ENCODE measurements around the gene MAP3K2. TPM values are rescaled to one million over a fixed set of nuclear protein-coding genes. Genes with fewer than 3 reads are reported as not detected.
A peak's percentile ranks its signal among the peaks of the same experiment; 100 is the strongest.

Gene MAP3K2
- total and polyA plus RNA-seq, 2 donors, result 16.5 to 31.3 TPM

- peak in 3 of 9 donors; percentile 12 to 33 (median 13) for DNase-seq (ENCODE audit: low read depth in 6 of 9, low spot score in 9 of 9)
- Histone ChIP-seq H3K36me3 (ENCODE audit: control insufficient read depth in 2 of 2, insufficient read depth in 2 of 2, low read length in 1 of 2) (peaks cover 28 to 66% of the 10 kb centered on the region in 2 donors), H3K9me3 (ENCODE audit: control insufficient read depth in 2 of 2, insufficient read depth in 1 of 2, low read length in 1 of 2) (peaks cover 2 to 9% of the 10 kb centered on the region in 2 donors), H3K4me1 (ENCODE audit: control insufficient read depth in 2 of 2, insufficient read depth in 2 of 2, low read length in 2 of 2) (no peaks in the 10 kb centered on the region), H3K4me3 (ENCODE audit: low read length in 2 of 2) (no peak overlapping the region), H3K27ac (ENCODE audit: low read depth in 1 of 2, low read length in 1 of 2) (no peak overlapping the region), H3K27me3 (ENCODE audit: control insufficient read depth in 2 of 2, insufficient read depth in 1 of 2, low read length in 1 of 2) (no peaks in the 10 kb centered on the region)
- 83% methylated on average over 3 of the region's 3 CpGs for WGBS
These were observed 63.1 kb downstream of the MAP3K2 start for GRCh38 chr2:127324635-127325034.

- peaks cover 36 to 73% of the 10 kb centered on the region in 2 donors for H3K36me3 ChIP-seq (ENCODE audit: control insufficient read depth in 2 of 2, insufficient read depth in 2 of 2, low read length in 1 of 2)
- no peak for DNase-seq (ENCODE audit: low read depth in 6 of 9, low spot score in 9 of 9)
- H3K9me3 ChIP-seq (ENCODE audit: control insufficient read depth in 2 of 2, insufficient read depth in 1 of 2, low read length in 1 of 2), result peaks cover 3 to 9% of the 10 kb centered on the region in 2 donors
- H3K27ac ChIP-seq (ENCODE audit: low read depth in 1 of 2, low read length in 1 of 2), result no peak overlapping the region
- no peaks in the 10 kb centered on the region for H3K4me1 ChIP-seq (ENCODE audit: control insufficient read depth in 2 of 2, insufficient read depth in 2 of 2, low read length in 2 of 2)
- H3K4me3 ChIP-seq (ENCODE audit: low read length in 2 of 2), result no peak overlapping the region
- H3K27me3 ChIP-seq (ENCODE audit: control insufficient read depth in 2 of 2, insufficient read depth in 1 of 2, low read length in 1 of 2), result no peaks in the 10 kb centered on the region
These were observed 66.5 kb downstream of the MAP3K2 start for GRCh38 chr2:127321303-127321702.

GRCh38 chr2:127320586-127321275 lies 67.0 kb downstream of the MAP3K2 start:
- DNase-seq (ENCODE audit: low read depth in 6 of 9, low spot score in 9 of 9), result no peak
- peaks cover 38 to 76% of the 10 kb centered on the region in 2 donors for H3K36me3 ChIP-seq (ENCODE audit: control insufficient read depth in 2 of 2, insufficient read depth in 2 of 2, low read length in 1 of 2)
- H3K9me3 ChIP-seq (ENCODE audit: control insufficient read depth in 2 of 2, insufficient read depth in 1 of 2, low read length in 1 of 2), result peaks cover 3 to 9% of the 10 kb centered on the region in 2 donors
- WGBS, result 61% methylated on average over 1 of the region's 1 CpG
- no peaks in the 10 kb centered on the region for H3K4me1 ChIP-seq (ENCODE audit: control insufficient read depth in 2 of 2, insufficient read depth in 2 of 2, low read length in 2 of 2)
- H3K4me3 ChIP-seq (ENCODE audit: low read length in 2 of 2), result no peak overlapping the region
- H3K27ac ChIP-seq (ENCODE audit: low read depth in 1 of 2, low read length in 1 of 2), result no peak overlapping the region
- no peaks in the 10 kb centered on the region for H3K27me3 ChIP-seq (ENCODE audit: control insufficient read depth in 2 of 2, insufficient read depth in 1 of 2, low read length in 1 of 2)

- DNase-seq (ENCODE audit: low read depth in 6 of 9, low spot score in 9 of 9), result no peak
- 99% methylated on average over 1 of the region's 1 CpG for WGBS
- Histone ChIP-seq H3K27me3 (ENCODE audit: control insufficient read depth in 2 of 2, insufficient read depth in 1 of 2, low read length in 1 of 2) (no peaks in the 10 kb centered on the region), H3K9me3 (ENCODE audit: control insufficient read depth in 2 of 2, insufficient read depth in 1 of 2, low read length in 1 of 2) (peaks cover 3 to 9% of the 10 kb centered on the region in 2 donors), H3K36me3 (ENCODE audit: control insufficient read depth in 2 of 2, insufficient read depth in 2 of 2, low read length in 1 of 2) (peaks cover 38 to 76% of the 10 kb centered on the region in 2 donors), H3K4me1 (ENCODE audit: control insufficient read depth in 2 of 2, insufficient read depth in 2 of 2, low read length in 2 of 2) (no peaks in the 10 kb centered on the region), H3K4me3 (ENCODE audit: low read length in 2 of 2) (no peak overlapping the region), H3K27ac (ENCODE audit: low read depth in 1 of 2, low read length in 1 of 2) (no peak overlapping the region)
These were observed 67.7 kb downstream of the MAP3K2 start for GRCh38 chr2:127320067-127320466.

- Histone ChIP-seq H3K27me3 (ENCODE audit: control insufficient read depth in 2 of 2, insufficient read depth in 1 of 2, low read length in 1 of 2) (no peaks in the 10 kb centered on the region), H3K27ac (ENCODE audit: low read depth in 1 of 2, low read length in 1 of 2) (no peak overlapping the region), H3K4me1 (ENCODE audit: control insufficient read depth in 2 of 2, insufficient read depth in 2 of 2, low read length in 2 of 2) (no peaks in the 10 kb centered on the region), H3K9me3 (ENCODE audit: control insufficient read depth in 2 of 2, insufficient read depth in 1 of 2, low read length in 1 of 2) (peaks cover 0 to 1% of the 10 kb centered on the region in 2 donors), H3K4me3 (ENCODE audit: low read length in 2 of 2) (no peak overlapping the region), H3K36me3 (ENCODE audit: control insufficient read depth in 2 of 2, insufficient read depth in 2 of 2, low read length in 1 of 2) (peaks cover 43 to 81% of the 10 kb centered on the region in 2 donors)
- no peak for DNase-seq (ENCODE audit: low read depth in 6 of 9, low spot score in 9 of 9)
- WGBS, result 97% methylated on average over 7 of the region's 7 CpGs
These were observed 73.4 kb downstream of the MAP3K2 start for GRCh38 chr2:127314193-127314988.

GRCh38 chr2:127313406-127313805 lies 74.4 kb downstream of the MAP3K2 start:
- no peaks in the 10 kb centered on the region for H3K9me3 ChIP-seq (ENCODE audit: control insufficient read depth in 2 of 2, insufficient read depth in 1 of 2, low read length in 1 of 2)
- H3K4me3 ChIP-seq (ENCODE audit: low read length in 2 of 2), result no peak overlapping the region
- no peak overlapping the region for H3K27ac ChIP-seq (ENCODE audit: low read depth in 1 of 2, low read length in 1 of 2)
- peaks cover 45 to 81% of the 10 kb centered on the region in 2 donors for H3K36me3 ChIP-seq (ENCODE audit: control insufficient read depth in 2 of 2, insufficient read depth in 2 of 2, low read length in 1 of 2)
- H3K27me3 ChIP-seq (ENCODE audit: control insufficient read depth in 2 of 2, insufficient read depth in 1 of 2, low read length in 1 of 2), result no peaks in the 10 kb centered on the region
- H3K4me1 ChIP-seq (ENCODE audit: control insufficient read depth in 2 of 2, insufficient read depth in 2 of 2, low read length in 2 of 2), result no peaks in the 10 kb centered on the region
- 93% methylated on average over 3 of the region's 3 CpGs for WGBS
- DNase-seq (ENCODE audit: low read depth in 6 of 9, low spot score in 9 of 9), result no peak

- no peak overlapping the region for H3K4me3 ChIP-seq (ENCODE audit: low read length in 2 of 2)
- 98% methylated on average over 3 of the region's 3 CpGs for WGBS
- H3K4me1 ChIP-seq (ENCODE audit: control insufficient read depth in 2 of 2, insufficient read depth in 2 of 2, low read length in 2 of 2), result no peaks in the 10 kb centered on the region
- no peak for DNase-seq (ENCODE audit: low read depth in 6 of 9, low spot score in 9 of 9)
- H3K9me3 ChIP-seq (ENCODE audit: control insufficient read depth in 2 of 2, insufficient read depth in 1 of 2, low read length in 1 of 2), result no peaks in the 10 kb centered on the region
- no peak overlapping the region for H3K27ac ChIP-seq (ENCODE audit: low read depth in 1 of 2, low read length in 1 of 2)
- H3K36me3 ChIP-seq (ENCODE audit: control insufficient read depth in 2 of 2, insufficient read depth in 2 of 2, low read length in 1 of 2), result peaks cover 50 to 76% of the 10 kb centered on the region in 2 donors
- H3K27me3 ChIP-seq (ENCODE audit: control insufficient read depth in 2 of 2, insufficient read depth in 1 of 2, low read length in 1 of 2), result no peaks in the 10 kb centered on the region
These were observed 76.8 kb downstream of the MAP3K2 start for GRCh38 chr2:127310980-127311379.

GRCh38 chr2:127309468-127309867 lies 78.3 kb downstream of the MAP3K2 start:
- H3K4me3 ChIP-seq (ENCODE audit: low read length in 2 of 2), result no peak overlapping the region
- no peaks in the 10 kb centered on the region for H3K4me1 ChIP-seq (ENCODE audit: control insufficient read depth in 2 of 2, insufficient read depth in 2 of 2, low read length in 2 of 2)
- 99% methylated on average over 4 of the region's 4 CpGs for WGBS
- DNase-seq (ENCODE audit: low read depth in 6 of 9, low spot score in 9 of 9), result no peak
- H3K36me3 ChIP-seq (ENCODE audit: control insufficient read depth in 2 of 2, insufficient read depth in 2 of 2, low read length in 1 of 2), result peaks cover 45 to 74% of the 10 kb centered on the region in 2 donors
- H3K27ac ChIP-seq (ENCODE audit: low read depth in 1 of 2, low read length in 1 of 2), result no peak overlapping the region
- no peaks in the 10 kb centered on the region for H3K9me3 ChIP-seq (ENCODE audit: control insufficient read depth in 2 of 2, insufficient read depth in 1 of 2, low read length in 1 of 2)
- no peaks in the 10 kb centered on the region for H3K27me3 ChIP-seq (ENCODE audit: control insufficient read depth in 2 of 2, insufficient read depth in 1 of 2, low read length in 1 of 2)

- Histone ChIP-seq H3K36me3 (ENCODE audit: control insufficient read depth in 2 of 2, insufficient read depth in 2 of 2, low read length in 1 of 2) (peaks cover 40 to 66% of the 10 kb centered on the region in 2 donors), H3K27me3 (ENCODE audit: control insufficient read depth in 2 of 2, insufficient read depth in 1 of 2, low read length in 1 of 2) (no peaks in the 10 kb centered on the region), H3K27ac (ENCODE audit: low read depth in 1 of 2, low read length in 1 of 2) (no peak overlapping the region), H3K9me3 (ENCODE audit: control insufficient read depth in 2 of 2, insufficient read depth in 1 of 2, low read length in 1 of 2) (no peaks in the 10 kb centered on the region), H3K4me3 (ENCODE audit: low read length in 2 of 2) (no peak overlapping the region), H3K4me1 (ENCODE audit: control insufficient read depth in 2 of 2, insufficient read depth in 2 of 2, low read length in 2 of 2) (no peaks in the 10 kb centered on the region)
- 96% methylated on average over 7 of the region's 7 CpGs for WGBS
- DNase-seq (ENCODE audit: low read depth in 6 of 9, low spot score in 9 of 9), result no peak
These were observed 79.1 kb downstream of the MAP3K2 start for GRCh38 chr2:127308586-127309138.
